ENCODE data around the gene ABCA5. TPM values are rescaled to one million over a fixed set of nuclear protein-coding genes. Genes with fewer than 3 reads are reported as not detected.

Gene ABCA5
- total and polyA plus RNA-seq, 4 donors, result 18.7 to 84.4 (median 48.8) TPM

- Histone ChIP-seq H3K27me3 (ENCODE audit: control insufficient read depth in 4 of 4, insufficient read depth in 4 of 4, low read length in 3 of 4) (no peaks in the 10 kb centered on the region), H3K27ac (ENCODE audit: low read depth in 1 of 2, low read length in 2 of 2) (peak overlapping the region; percentile 67 to 78), H3K4me1 (ENCODE audit: control insufficient read depth in 4 of 4, insufficient read depth in 4 of 4, low read length in 3 of 4) (peaks cover 0 to 16% (median 7%) of the 10 kb centered on the region in 4 donors), H3K36me3 (ENCODE audit: control insufficient read depth in 4 of 4, insufficient read depth in 3 of 4, low read depth in 1 of 4, low read length in 3 of 4) (peaks cover 0 to 1% (median 0%) of the 10 kb centered on the region in 4 donors), H3K9ac (ENCODE audit: low read depth in 1 of 2, low read length in 2 of 2) (peak overlapping the region in 1 of 2 donors; percentile 8), H3K4me3 (ENCODE audit: low read depth in 1 of 3, low read length in 3 of 3) (no peak overlapping the region), H3K9me3 (ENCODE audit: control insufficient read depth in 4 of 4, low read length in 3 of 4) (no peaks in the 10 kb centered on the region)
- WGBS, result 38% methylated on average over 6 of the region's 6 CpGs
- DNase-seq (ENCODE audit: low spot score), result no peak
- TF ChIP-seq CTCF (IDR thresholded peaks at IDR 0.05; ENCODE audit: low read depth, low read length, missing input control) (no peak), ZBTB33 (IDR thresholded peaks at IDR 0.05) (peak; percentile 56), TAF1 (conservative IDR thresholded peaks at IDR 0.05) (no peak), MAX (IDR thresholded peaks at IDR 0.05) (peak; percentile 49), EGR1 (IDR thresholded peaks at IDR 0.05; ENCODE audit: low read depth in 2 of 2) (no peak), REST (IDR thresholded peaks at IDR 0.05) (no peak), RXRA (IDR thresholded peaks at IDR 0.05) (peak in 1 of 2 donors; percentile 67), FOXA2 (IDR thresholded peaks at IDR 0.05) (no peak), SP1 (IDR thresholded peaks at IDR 0.05) (no peak), FOXA1 (IDR thresholded peaks at IDR 0.05) (no peak), HNF4A (conservative IDR thresholded peaks at IDR 0.05) (peak in 1 of 2 donors; percentile 54), RAD21 (IDR thresholded peaks at IDR 0.05) (no peak), JUND (IDR thresholded peaks at IDR 0.05) (peak in 1 of 2 donors; percentile 66), HNF4G (IDR thresholded peaks at IDR 0.05) (no peak), GABPA (IDR thresholded peaks at IDR 0.05 in 1 of 2, conservative IDR thresholded peaks at IDR 0.05 in 1 of 2) (no peak), ATF3 (IDR thresholded peaks at IDR 0.05) (peak; percentile 48), YY1 (IDR thresholded peaks at IDR 0.05) (peak; percentile 77), NR2F2 (IDR thresholded peaks at IDR 0.05) (no peak)
These were observed 57.6 kb downstream of the ABCA5 start for GRCh38 chr17:69269131-69269998.

Data from liver (tissue), 9 donors.